ENCODE data around the gene CDKN1C.

GRCh38 chr11:2835296-2835695, 50.3 kb downstream of the CDKN1C start:
- TF ChIP-seq POLR2AphosphoS5 (IDR thresholded peaks at IDR 0.05; ENCODE audit: low read depth): no peak
- no peak for TF ChIP-seq REST (IDR thresholded peaks at IDR 0.05; ENCODE audit: insufficient replicate concordance, low read depth)
